Astrocyte (in vitro differentiated cells and primary cell): ENCODE measurements around the gene S100PBP. TPM values are rescaled to one million over a fixed set of nuclear protein-coding genes. Genes with fewer than 3 reads are reported as not detected.

Experiments
- DNase-seq: peaks from one replicate; pipeline ENCODE4 v3.0.0-alpha.2; 2010; ENCODE audit warnings: low read depth
- FAIRE-seq: peaks from 2 replicates; lab custom pipeline; 2011; peaks lifted over from hg19 to GRCh38; lab: Jason Lieb, UNC
- H2AFZ ChIP-seq: 2 replicates; pipeline ENCODE4 v1.6.0; 2012; ENCODE audit warnings: low read depth, low read length, inconsistent platforms
- H3K27ac ChIP-seq: 2 replicates; pipeline ENCODE4 v1.5.1; 2011; ENCODE audit warnings: low read depth, low read length, inconsistent platforms
- H3K27me3 ChIP-seq: 2 replicates; pipeline ENCODE4 v1.6.0; 2011; ENCODE audit warnings: low read length, inconsistent platforms; ENCODE audit not compliant: insufficient read depth
- H3K36me3 ChIP-seq: 2 replicates; pipeline ENCODE4 v1.5.1; 2011; ENCODE audit warnings: low read length, inconsistent platforms; ENCODE audit not compliant: insufficient read depth
- H3K4me1 ChIP-seq: 2 replicates; pipeline ENCODE4 v1.5.1; 2011; ENCODE audit warnings: low read length, inconsistent platforms; ENCODE audit not compliant: insufficient read depth
- H3K4me2 ChIP-seq: 2 replicates; pipeline ENCODE4 v1.6.0; 2012; ENCODE audit warnings: low read length, inconsistent platforms
- H3K4me3 ChIP-seq: 2 replicates; pipeline ENCODE4 v1.5.1; 2011; ENCODE audit warnings: low read depth, mild to moderate bottlenecking, low read length, inconsistent platforms; ENCODE audit not compliant: insufficient read depth
- H3K79me2 ChIP-seq: 2 replicates; pipeline ENCODE4 v1.6.0; 2012; ENCODE audit warnings: mild to moderate bottlenecking, low read length, inconsistent platforms; ENCODE audit not compliant: insufficient read depth
- H3K9ac ChIP-seq: 2 replicates; pipeline ENCODE4 v1.6.0; 2012; ENCODE audit warnings: mild to moderate bottlenecking, low read length, inconsistent platforms
- H3K9me3 ChIP-seq: 2 replicates; pipeline ENCODE4 v1.5.1; 2012; ENCODE audit warnings: low read depth, mild to moderate bottlenecking, low read length, inconsistent platforms; ENCODE audit not compliant: insufficient read depth
- H4K20me1 ChIP-seq: 2 replicates; pipeline ENCODE4 v1.6.0; 2012; ENCODE audit warnings: low read length, inconsistent platforms; ENCODE audit not compliant: insufficient read depth
- H3K27ac Mint-ChIP-seq: one replicate; pipeline ENCODE4 v1.8.0; 2021; ENCODE audit warnings: mild to moderate bottlenecking, mixed read lengths; ENCODE audit not compliant: unreplicated experiment
- H3K27me3 Mint-ChIP-seq: one replicate; pipeline ENCODE4 v1.8.0; 2021; ENCODE audit warnings: low read depth, mixed read lengths; ENCODE audit not compliant: unreplicated experiment
- H3K36me3 Mint-ChIP-seq: one replicate; pipeline ENCODE4 v1.8.0; 2021; ENCODE audit warnings: low read depth, mixed read lengths; ENCODE audit not compliant: unreplicated experiment
- H3K4me1 Mint-ChIP-seq: one replicate; pipeline ENCODE4 v1.8.0; 2021; ENCODE audit warnings: low read depth, mixed read lengths; ENCODE audit not compliant: unreplicated experiment
- H3K4me3 Mint-ChIP-seq: one replicate; pipeline ENCODE4 v1.8.0; 2021; ENCODE audit warnings: mild to moderate bottlenecking, moderate library complexity, mixed read lengths; ENCODE audit not compliant: unreplicated experiment
- H3K9me3 Mint-ChIP-seq: one replicate; pipeline ENCODE4 v1.8.0; 2021; ENCODE audit warnings: mild to moderate bottlenecking, mixed read lengths; ENCODE audit not compliant: unreplicated experiment
- CTCF ChIP-seq: IDR thresholded peaks from 2 replicates; pipeline ENCODE4 v1.5.1; 2011; ENCODE audit warnings: low read depth, mild to moderate bottlenecking, inconsistent platforms, low read length, moderate library complexity; ENCODE audit not compliant: insufficient read depth
- EZH2 ChIP-seq: IDR thresholded peaks from 2 replicates; pipeline ENCODE4 v1.6.1; 2012; ENCODE audit warnings: mild to moderate bottlenecking, low read length, inconsistent platforms; ENCODE audit not compliant: insufficient read depth
- total RNA-seq: library from RNA; stranded (reverse); gene quantifications from 2 replicates; pipeline ENCODE4 v1.2.1, GENCODE V29; 2021

S100PBP gene
- total RNA-seq, 1 donor from 2014 or later: 40.3 TPM

- Mint-ChIP-seq H3K4me3 (no peak overlapping the region), H3K27me3 (peaks cover 71% of the 10 kb centered on the region), H3K4me1 (peaks cover 4% of the 10 kb centered on the region), H3K9me3 (peaks cover 2% of the 10 kb centered on the region), H3K27ac (no peak overlapping the region), H3K36me3 (peaks cover 5% of the 10 kb centered on the region)
- H3K9me3 ChIP-seq: no peaks in the 10 kb centered on the region
- H3K79me2 ChIP-seq: no peaks in the 10 kb centered on the region
- H4K20me1 ChIP-seq: no peaks in the 10 kb centered on the region
- no peak overlapping the region for H3K4me3 ChIP-seq
- no peak for FAIRE-seq
- H3K27me3 ChIP-seq: peaks cover 42% of the 10 kb centered on the region
- H3K4me1 ChIP-seq: no peaks in the 10 kb centered on the region
- DNase-seq: no peak
- no peaks in the 10 kb centered on the region for H3K36me3 ChIP-seq
- no peak overlapping the region for H3K9ac ChIP-seq
- H3K27ac ChIP-seq: no peak overlapping the region
- no peak overlapping the region for H3K4me2 ChIP-seq
- no peak overlapping the region for H2AFZ ChIP-seq
- TF ChIP-seq CTCF (no peak), EZH2 (no peak)
Measured at GRCh38 chr1:32888677-32889420, 71.4 kb downstream of the S100PBP start.

- no peaks in the 10 kb centered on the region for H3K79me2 ChIP-seq
- H2AFZ ChIP-seq: no peak overlapping the region
- no peak for DNase-seq
- H3K9me3 ChIP-seq: no peaks in the 10 kb centered on the region
- Mint-ChIP-seq H3K27ac (no peak overlapping the region), H3K36me3 (peaks cover 5% of the 10 kb centered on the region), H3K9me3 (peaks cover 2% of the 10 kb centered on the region), H3K4me3 (no peak overlapping the region), H3K27me3 (peaks cover 74% of the 10 kb centered on the region), H3K4me1 (peaks cover 4% of the 10 kb centered on the region)
- H3K27ac ChIP-seq: no peak overlapping the region
- H3K4me3 ChIP-seq: no peak overlapping the region
- H3K36me3 ChIP-seq: no peaks in the 10 kb centered on the region
- no peaks in the 10 kb centered on the region for H3K4me1 ChIP-seq
- TF ChIP-seq CTCF (no peak), EZH2 (no peak)
- peaks cover 42% of the 10 kb centered on the region for H3K27me3 ChIP-seq
- H3K4me2 ChIP-seq: no peak overlapping the region
- no peak for FAIRE-seq
- H4K20me1 ChIP-seq: no peaks in the 10 kb centered on the region
- no peak overlapping the region for H3K9ac ChIP-seq
Measured at GRCh38 chr1:32889731-32890278, 72.4 kb downstream of the S100PBP start.
